Liver (tissue), 9 donors: ENCODE measurements around the gene LRRC74B. TPM values are rescaled to one million over a fixed set of nuclear protein-coding genes. Genes with fewer than 3 reads are reported as not detected.
"Not testable (repeated sequence)": the region's sequence is repeated elsewhere in the genome, so short reads cannot be mapped to it uniquely, and the experiment has no call there.

Source experiments
- DNase-seq: peaks from one replicate; pipeline ENCODE4 v3.0.0-alpha.2; 2017; ENCODE audit warnings: low spot score
- H3K27ac ChIP-seq, 2 donors: one replicate each; pipeline ENCODE4 v1.7.0; 2013; ENCODE audit warnings: inconsistent platforms in 2 of 2, low read length in 2 of 2, control low read depth in 1 of 2, low read depth in 1 of 2, mild to moderate bottlenecking in 1 of 2
- H3K27me3 ChIP-seq, 4 donors: one replicate each; pipeline versions ENCODE4 v1.6.1 to v1.7.0; 2013; ENCODE audit warnings: low read length in 3 of 4, inconsistent platforms in 1 of 4, mild to moderate bottlenecking in 1 of 4, moderate library complexity in 1 of 4; ENCODE audit not compliant: control insufficient read depth in 4 of 4, insufficient read depth in 4 of 4
- H3K36me3 ChIP-seq, 4 donors: one replicate each; pipeline versions ENCODE4 v1.6.1 to v1.7.0; 2013; ENCODE audit warnings: low read length in 3 of 4, mild to moderate bottlenecking in 3 of 4, low read depth in 1 of 4, moderate library complexity in 1 of 4; ENCODE audit not compliant: control insufficient read depth in 4 of 4, insufficient read depth in 3 of 4
- H3K4me1 ChIP-seq, 4 donors: one replicate each; pipeline versions ENCODE4 v1.6.1 to v1.7.0; 2013; ENCODE audit warnings: low read length in 3 of 4, mild to moderate bottlenecking in 3 of 4, moderate library complexity in 1 of 4; ENCODE audit not compliant: control insufficient read depth in 4 of 4, insufficient read depth in 4 of 4
- H3K4me3 ChIP-seq, 3 donors: one replicate each; pipeline versions ENCODE4 v1.6.1 to v1.7.0; 2013; ENCODE audit warnings: low read length in 3 of 3, control low read depth in 1 of 3, low read depth in 1 of 3, mild to moderate bottlenecking in 1 of 3
- H3K9ac ChIP-seq, 2 donors: one replicate each; pipeline ENCODE4 v1.7.0; 2013; ENCODE audit warnings: low read length in 2 of 2, mild to moderate bottlenecking in 2 of 2, moderate library complexity in 2 of 2, control low read depth in 1 of 2, low read depth in 1 of 2
- H3K9me3 ChIP-seq, 4 donors: one replicate each; pipeline versions ENCODE4 v1.6.1 to v1.7.0; 2013; ENCODE audit warnings: low read length in 3 of 4; ENCODE audit not compliant: control insufficient read depth in 4 of 4
- EGR1 ChIP-seq, 2 donors: IDR thresholded peaks; 2 replicates each; pipeline ENCODE4 v1.6.1; 2016 to 2018; ENCODE audit warnings: antibody characterized with exemption in 2 of 2, low read depth in 2 of 2
- FOXA1 ChIP-seq: IDR thresholded peaks from 2 replicates; pipeline ENCODE4 v1.6.1; 2016; ENCODE audit warnings: antibody characterized with exemption
- FOXA2 ChIP-seq: IDR thresholded peaks from 2 replicates; pipeline ENCODE4 v1.6.1; 2016; ENCODE audit warnings: antibody characterized with exemption
- GABPA ChIP-seq, 2 donors: IDR thresholded peaks in 1 of 2; conservative IDR thresholded peaks in 1 of 2; 2 replicates each; pipeline ENCODE4 v1.6.1; 2016; ENCODE audit warnings: antibody characterized with exemption in 2 of 2, mild to moderate bottlenecking in 1 of 2, moderate library complexity in 1 of 2
- HNF4A ChIP-seq, 2 donors: conservative IDR thresholded peaks; 2 replicates each; pipeline ENCODE4 v1.6.1; 2016; ENCODE audit warnings: antibody characterized with exemption in 2 of 2, mild to moderate bottlenecking in 2 of 2
- HNF4G ChIP-seq: IDR thresholded peaks from 2 replicates; pipeline ENCODE4 v1.6.1; 2016; ENCODE audit warnings: antibody characterized with exemption
- JUND ChIP-seq, 2 donors: IDR thresholded peaks; 2 replicates each; pipeline ENCODE4 v1.6.1; 2016; ENCODE audit warnings: antibody characterized with exemption in 2 of 2
- RXRA ChIP-seq, 2 donors: IDR thresholded peaks; 2 replicates each; pipeline ENCODE4 v1.6.1; 2017 to 2018; ENCODE audit warnings: antibody characterized with exemption in 2 of 2, mild to moderate bottlenecking in 1 of 2
- SP1 ChIP-seq: IDR thresholded peaks from 2 replicates; pipeline ENCODE4 v1.6.1; 2018; ENCODE audit warnings: antibody characterized with exemption, mild to moderate bottlenecking
- TAF1 ChIP-seq: conservative IDR thresholded peaks from 2 replicates; pipeline ENCODE4 v1.6.1; 2016; ENCODE audit warnings: antibody characterized with exemption, mild to moderate bottlenecking
- YY1 ChIP-seq: IDR thresholded peaks from 2 replicates; pipeline ENCODE4 v1.6.1; 2016; ENCODE audit warnings: antibody characterized with exemption, mild to moderate bottlenecking
- WGBS: extraction: QIAGEN DNeasy Blood & Tissue Kit; methylation state at CpG from one replicate; pipeline ENCODE4 v1.1.7; 2013; 5-methylcytosine and 5-hydroxymethylcytosine counted together
- polyA plus RNA-seq, 2 donors: library from polyadenylated mRNA; stranded (reverse) in 1 of 2; unstranded in 1 of 2; fragments of 200-250 nt in 1 of 2; fragments of >200 nt in 1 of 2; fragmentation: Nextera tagmentation in 1 of 2; extraction: Ambion mirVana in 1 of 2; gene quantifications; one replicate each; pipeline versions ENCODE4 v1.2.1 to v1.2.3, GENCODE V29; 2013 to 2015
- total RNA-seq, 2 donors: library from RNA; depleted of rRNA; stranded (reverse); fragments of >200 nt; gene quantifications; one replicate each; pipeline ENCODE4 v1.2.3, GENCODE V29; 2014
- TF ChIP-seq, protein P1 (sequence below): fragments of 150-350 bp; IDR thresholded peaks from 2 replicates; pipeline ENCODE4 v1.5.1; 2017; ENCODE audit warnings: improper control_type of control experiment, low read depth, low read length; ENCODE audit not compliant: missing input control
- TF ChIP-seq, protein P2 (sequence below): IDR thresholded peaks from 2 replicates; pipeline ENCODE4 v1.6.1; 2016; ENCODE audit warnings: antibody characterized with exemption
- TF ChIP-seq, protein P3 (sequence below): IDR thresholded peaks from 2 replicates; pipeline ENCODE4 v1.6.1; 2016; ENCODE audit warnings: antibody characterized with exemption
- TF ChIP-seq, protein P4 (sequence below): IDR thresholded peaks from 2 replicates; pipeline ENCODE4 v1.6.1; 2016; ENCODE audit warnings: antibody characterized with exemption
- TF ChIP-seq, protein P5 (sequence below): IDR thresholded peaks from 2 replicates; pipeline ENCODE4 v1.6.1; 2016; ENCODE audit warnings: antibody characterized with exemption, mild to moderate bottlenecking
- donor health status: healthy.
- donor health status: healthy.
- donor health status: healthy.
- donor health status: healthy.
- donor health status: healthy.

The LRRC74B gene
- total and polyA plus RNA-seq, 4 donors: not detected

DNA sequence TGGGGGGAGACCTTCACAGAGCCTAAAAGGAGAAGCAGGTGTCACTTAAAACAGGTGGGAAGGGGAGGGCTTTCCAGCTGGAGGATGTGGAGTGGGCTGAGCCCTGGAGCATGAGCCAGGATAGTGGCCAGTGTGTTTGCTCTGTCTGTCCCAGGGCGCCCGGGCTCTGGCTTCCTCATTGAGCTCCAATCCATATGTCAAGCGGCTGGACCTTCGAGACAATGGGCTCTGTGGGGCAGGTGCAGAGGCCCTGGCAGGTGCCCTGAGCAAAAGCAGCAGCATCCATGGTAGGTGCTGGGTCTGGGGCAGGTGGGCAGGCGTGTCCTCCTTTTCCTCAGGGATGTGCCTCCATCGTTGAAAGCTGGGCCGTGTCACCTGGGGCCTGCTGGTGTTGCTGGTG is 2.0 kb downstream of the LRRC74B start:
- H3K4me1 ChIP-seq: peaks cover 3 to 12% (median 5%) of the 10 kb centered on the region in 4 donors
- no peak overlapping the region for H3K9ac ChIP-seq
- no peak for DNase-seq
- no peaks in the 10 kb centered on the region for H3K36me3 ChIP-seq
- 83% methylated on average over 7 of the region's 7 CpGs for WGBS
- H3K27me3 ChIP-seq: no peaks in the 10 kb centered on the region
- H3K27ac ChIP-seq: no peak overlapping the region
- no peaks in the 10 kb centered on the region for H3K9me3 ChIP-seq
- H3K4me3 ChIP-seq: no peak overlapping the region
- TF ChIP-seq EGR1 (IDR thresholded peaks at IDR 0.05; ENCODE audit: low read depth in 2 of 2) (no peak), SP1 (no peak), JUND (IDR thresholded peaks at IDR 0.05) (no peak), HNF4G (no peak)
- TF ChIP-seq, protein P1, sequence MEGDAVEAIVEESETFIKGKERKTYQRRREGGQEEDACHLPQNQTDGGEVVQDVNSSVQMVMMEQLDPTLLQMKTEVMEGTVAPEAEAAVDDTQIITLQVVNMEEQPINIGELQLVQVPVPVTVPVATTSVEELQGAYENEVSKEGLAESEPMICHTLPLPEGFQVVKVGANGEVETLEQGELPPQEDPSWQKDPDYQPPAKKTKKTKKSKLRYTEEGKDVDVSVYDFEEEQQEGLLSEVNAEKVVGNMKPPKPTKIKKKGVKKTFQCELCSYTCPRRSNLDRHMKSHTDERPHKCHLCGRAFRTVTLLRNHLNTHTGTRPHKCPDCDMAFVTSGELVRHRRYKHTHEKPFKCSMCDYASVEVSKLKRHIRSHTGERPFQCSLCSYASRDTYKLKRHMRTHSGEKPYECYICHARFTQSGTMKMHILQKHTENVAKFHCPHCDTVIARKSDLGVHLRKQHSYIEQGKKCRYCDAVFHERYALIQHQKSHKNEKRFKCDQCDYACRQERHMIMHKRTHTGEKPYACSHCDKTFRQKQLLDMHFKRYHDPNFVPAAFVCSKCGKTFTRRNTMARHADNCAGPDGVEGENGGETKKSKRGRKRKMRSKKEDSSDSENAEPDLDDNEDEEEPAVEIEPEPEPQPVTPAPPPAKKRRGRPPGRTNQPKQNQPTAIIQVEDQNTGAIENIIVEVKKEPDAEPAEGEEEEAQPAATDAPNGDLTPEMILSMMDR: no peak

DNA sequence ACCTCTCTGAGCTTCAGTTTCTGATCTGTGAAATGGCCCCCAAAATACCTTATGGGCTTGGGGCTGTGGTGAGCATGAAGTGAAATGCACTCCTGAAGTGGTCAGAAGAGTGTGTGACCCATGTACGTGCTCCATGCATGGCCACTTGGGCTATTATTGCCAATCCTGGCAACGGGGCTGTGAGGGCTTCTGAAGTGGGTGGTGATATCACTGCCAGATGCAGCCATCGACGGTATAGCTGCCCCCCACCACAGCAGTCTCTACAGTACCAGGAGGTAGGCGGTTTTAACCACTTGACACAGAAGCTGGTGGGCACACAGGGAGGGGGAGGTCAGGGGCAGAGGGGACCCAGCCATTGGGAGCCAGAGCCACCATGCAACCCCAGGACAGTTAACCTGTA is 2.7 kb downstream of the LRRC74B start:
- not testable (repeated sequence) for H3K27me3 ChIP-seq, DNase-seq, H3K9me3 ChIP-seq, H3K36me3 ChIP-seq, H3K4me3 ChIP-seq, H3K27ac ChIP-seq, H3K9ac ChIP-seq
- peaks cover 3 to 12% (median 5%) of the 10 kb centered on the region in 4 donors for H3K4me1 ChIP-seq
- 86% methylated on average over 5 of the region's 5 CpGs for WGBS

DNA sequence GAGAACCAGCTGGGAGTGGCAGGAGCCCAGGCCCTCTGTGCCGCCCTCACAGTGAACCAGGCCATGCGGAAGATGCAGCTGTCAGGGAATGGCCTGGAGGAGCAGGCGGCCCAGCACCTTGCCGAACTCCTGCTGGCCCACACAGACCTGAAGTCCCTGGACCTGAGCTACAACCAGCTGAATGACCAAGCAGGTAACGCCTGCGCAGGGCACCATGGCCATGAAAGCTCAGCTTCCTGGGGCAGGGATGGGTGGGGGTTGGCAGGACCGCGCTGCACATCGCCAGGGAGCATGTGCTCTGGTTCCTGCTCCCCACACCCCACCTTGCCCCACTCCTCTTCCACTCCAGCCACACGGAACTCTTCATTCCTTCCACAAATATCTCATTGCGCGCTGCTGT is 3.2 kb downstream of the LRRC74B start:
- H3K4me3 ChIP-seq, H3K27ac ChIP-seq, H3K27me3 ChIP-seq, H3K9ac ChIP-seq, H3K36me3 ChIP-seq, H3K9me3 ChIP-seq, DNase-seq: not testable (repeated sequence)
- WGBS: 79% methylated on average over 6 of the region's 12 CpGs
- peaks cover 3 to 12% (median 5%) of the 10 kb centered on the region in 4 donors for H3K4me1 ChIP-seq

DNA sequence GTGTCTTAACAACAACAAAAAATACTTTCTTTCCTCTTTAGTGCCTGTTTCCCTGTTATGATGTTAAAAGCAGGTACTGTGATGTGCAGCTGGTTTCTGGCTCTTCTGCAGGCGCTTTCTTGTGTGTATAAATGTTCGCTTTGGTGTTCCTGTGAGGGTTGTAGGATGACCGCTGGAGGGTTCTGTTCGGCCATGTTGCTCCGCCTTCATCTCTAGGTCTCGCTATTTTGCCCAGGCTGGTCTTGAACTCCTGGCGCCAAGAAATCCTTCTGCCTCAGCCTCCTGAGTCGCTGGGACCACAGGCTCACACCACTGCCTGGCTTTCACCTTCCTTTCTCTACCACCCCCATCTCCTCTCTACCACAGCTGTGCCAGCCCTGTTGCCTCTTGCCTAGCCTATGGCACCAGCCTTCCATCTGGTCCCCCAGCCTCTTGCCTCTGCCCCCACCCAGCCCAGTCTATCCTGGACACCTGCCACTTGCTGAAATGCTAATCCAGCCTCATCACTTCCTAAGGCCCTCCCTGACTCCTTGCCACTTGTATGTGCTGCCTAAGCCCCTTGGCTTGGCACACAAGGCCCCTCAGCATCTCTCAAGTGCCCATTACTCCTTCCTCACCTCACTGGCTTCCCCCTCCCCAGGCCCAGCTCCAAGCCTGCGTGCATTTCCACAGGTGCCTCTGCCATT is 5.5 kb downstream of the LRRC74B start:
- 91% methylated on average over 9 of the region's 9 CpGs for WGBS
- H3K9ac ChIP-seq: no peak overlapping the region
- H3K9me3 ChIP-seq: no peaks in the 10 kb centered on the region
- no peaks in the 10 kb centered on the region for H3K36me3 ChIP-seq
- H3K4me1 ChIP-seq: no peaks in the 10 kb centered on the region
- H3K4me3 ChIP-seq: no peak overlapping the region
- H3K27me3 ChIP-seq: no peaks in the 10 kb centered on the region
- no peak for DNase-seq
- H3K27ac ChIP-seq: no peak overlapping the region
- TF ChIP-seq, protein P2, sequence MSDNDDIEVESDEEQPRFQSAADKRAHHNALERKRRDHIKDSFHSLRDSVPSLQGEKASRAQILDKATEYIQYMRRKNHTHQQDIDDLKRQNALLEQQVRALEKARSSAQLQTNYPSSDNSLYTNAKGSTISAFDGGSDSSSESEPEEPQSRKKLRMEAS: no peak
- no peak for TF ChIP-seq EGR1 (IDR thresholded peaks at IDR 0.05; ENCODE audit: low read depth in 2 of 2)
- TF ChIP-seq RXRA (IDR thresholded peaks at IDR 0.05): no peak
- no peak for TF ChIP-seq YY1
- TF ChIP-seq, protein P3, sequence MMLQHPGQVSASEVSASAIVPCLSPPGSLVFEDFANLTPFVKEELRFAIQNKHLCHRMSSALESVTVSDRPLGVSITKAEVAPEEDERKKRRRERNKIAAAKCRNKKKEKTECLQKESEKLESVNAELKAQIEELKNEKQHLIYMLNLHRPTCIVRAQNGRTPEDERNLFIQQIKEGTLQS: no peak
- TF ChIP-seq, protein P4, sequence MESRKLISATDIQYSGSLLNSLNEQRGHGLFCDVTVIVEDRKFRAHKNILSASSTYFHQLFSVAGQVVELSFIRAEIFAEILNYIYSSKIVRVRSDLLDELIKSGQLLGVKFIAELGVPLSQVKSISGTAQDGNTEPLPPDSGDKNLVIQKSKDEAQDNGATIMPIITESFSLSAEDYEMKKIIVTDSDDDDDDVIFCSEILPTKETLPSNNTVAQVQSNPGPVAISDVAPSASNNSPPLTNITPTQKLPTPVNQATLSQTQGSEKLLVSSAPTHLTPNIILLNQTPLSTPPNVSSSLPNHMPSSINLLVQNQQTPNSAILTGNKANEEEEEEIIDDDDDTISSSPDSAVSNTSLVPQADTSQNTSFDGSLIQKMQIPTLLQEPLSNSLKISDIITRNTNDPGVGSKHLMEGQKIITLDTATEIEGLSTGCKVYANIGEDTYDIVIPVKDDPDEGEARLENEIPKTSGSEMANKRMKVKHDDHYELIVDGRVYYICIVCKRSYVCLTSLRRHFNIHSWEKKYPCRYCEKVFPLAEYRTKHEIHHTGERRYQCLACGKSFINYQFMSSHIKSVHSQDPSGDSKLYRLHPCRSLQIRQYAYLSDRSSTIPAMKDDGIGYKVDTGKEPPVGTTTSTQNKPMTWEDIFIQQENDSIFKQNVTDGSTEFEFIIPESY: no peak
- no peak for TF ChIP-seq FOXA1
- TF ChIP-seq HNF4A (conservative IDR thresholded peaks at IDR 0.05): no peak
- TF ChIP-seq GABPA (IDR thresholded peaks at IDR 0.05 in 1 of 2, conservative IDR thresholded peaks at IDR 0.05 in 1 of 2): no peak
- TF ChIP-seq TAF1: no peak
- TF ChIP-seq FOXA2: no peak
- TF ChIP-seq JUND (IDR thresholded peaks at IDR 0.05): no peak
- TF ChIP-seq, protein P5, sequence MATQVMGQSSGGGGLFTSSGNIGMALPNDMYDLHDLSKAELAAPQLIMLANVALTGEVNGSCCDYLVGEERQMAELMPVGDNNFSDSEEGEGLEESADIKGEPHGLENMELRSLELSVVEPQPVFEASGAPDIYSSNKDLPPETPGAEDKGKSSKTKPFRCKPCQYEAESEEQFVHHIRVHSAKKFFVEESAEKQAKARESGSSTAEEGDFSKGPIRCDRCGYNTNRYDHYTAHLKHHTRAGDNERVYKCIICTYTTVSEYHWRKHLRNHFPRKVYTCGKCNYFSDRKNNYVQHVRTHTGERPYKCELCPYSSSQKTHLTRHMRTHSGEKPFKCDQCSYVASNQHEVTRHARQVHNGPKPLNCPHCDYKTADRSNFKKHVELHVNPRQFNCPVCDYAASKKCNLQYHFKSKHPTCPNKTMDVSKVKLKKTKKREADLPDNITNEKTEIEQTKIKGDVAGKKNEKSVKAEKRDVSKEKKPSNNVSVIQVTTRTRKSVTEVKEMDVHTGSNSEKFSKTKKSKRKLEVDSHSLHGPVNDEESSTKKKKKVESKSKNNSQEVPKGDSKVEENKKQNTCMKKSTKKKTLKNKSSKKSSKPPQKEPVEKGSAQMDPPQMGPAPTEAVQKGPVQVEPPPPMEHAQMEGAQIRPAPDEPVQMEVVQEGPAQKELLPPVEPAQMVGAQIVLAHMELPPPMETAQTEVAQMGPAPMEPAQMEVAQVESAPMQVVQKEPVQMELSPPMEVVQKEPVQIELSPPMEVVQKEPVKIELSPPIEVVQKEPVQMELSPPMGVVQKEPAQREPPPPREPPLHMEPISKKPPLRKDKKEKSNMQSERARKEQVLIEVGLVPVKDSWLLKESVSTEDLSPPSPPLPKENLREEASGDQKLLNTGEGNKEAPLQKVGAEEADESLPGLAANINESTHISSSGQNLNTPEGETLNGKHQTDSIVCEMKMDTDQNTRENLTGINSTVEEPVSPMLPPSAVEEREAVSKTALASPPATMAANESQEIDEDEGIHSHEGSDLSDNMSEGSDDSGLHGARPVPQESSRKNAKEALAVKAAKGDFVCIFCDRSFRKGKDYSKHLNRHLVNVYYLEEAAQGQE: no peak
- no peak for TF ChIP-seq SP1
- TF ChIP-seq HNF4G: no peak
